SU-DHL-6 (cell line): ENCODE results near the gene NLGN1.

ENCODE experiments used
- CTCF ChIP-seq: fragments of 200-600 bp; sonication (generic); IDR thresholded peaks from one replicate; pipeline ENCODE4 v1.5.1; 2017; ENCODE audit warnings: antibody characterized with exemption, mild to moderate bottlenecking, low read length, moderate library complexity; ENCODE audit not compliant: insufficient read depth, poor library complexity, severe bottlenecking
- EZH2phosphoT487 ChIP-seq: fragments of 200-600 bp; sonication (generic), shearing (Covaris generic); conservative IDR thresholded peaks from 2 replicates; pipeline ENCODE4 v1.6.1; 2018; ENCODE audit warnings: mild to moderate bottlenecking, antibody characterized with exemption, low read length, moderate library complexity, mixed read lengths

DNA sequence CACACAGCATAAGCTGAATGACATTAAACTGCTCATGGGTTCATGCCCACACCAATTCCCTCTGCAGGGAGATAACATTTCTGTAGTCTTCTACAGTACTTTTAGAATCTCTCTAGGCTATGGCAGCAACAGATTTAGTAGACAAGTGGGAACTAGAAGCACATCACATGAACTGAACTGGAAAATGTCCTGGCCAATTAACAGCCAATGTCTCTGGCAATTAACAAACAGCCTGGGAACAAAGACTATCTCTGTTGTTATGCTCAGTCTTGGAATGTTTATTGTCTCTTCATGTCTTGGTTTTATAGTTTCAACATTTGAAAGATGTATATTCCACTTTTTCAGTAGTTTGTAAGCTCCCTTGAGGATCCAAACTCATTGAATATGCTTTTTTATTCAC lies 938.4 kb downstream of the NLGN1 start:
- TF ChIP-seq CTCF (no peak), EZH2phosphoT487 (no peak)
